GM19025 (cell line): ENCODE measurements around the gene YIPF5.

Experiments used
- ATAC-seq: cut with Tn5 transposase; IDR thresholded peaks from one replicate; pipeline ENCODE4 v1.9.1; 2021; ENCODE audit warnings: mild to moderate bottlenecking, low read depth, moderate library complexity; ENCODE audit not compliant: unreplicated experiment

Gene YIPF5

GRCh38 chr5:144170276-144171024, at the start of gene YIPF5, which contains the start of gene KCTD16:
YIPF5 (minus strand) TSS chr5:144170659; CDS start chr5:144169955, 704 bp downstream.
KCTD16 (plus strand) TSS chr5:144170873.
- ATAC-seq: peak; percentile 99

GRCh38 chr5:144219869-144220268, 49.4 kb upstream of the YIPF5 start:
- no peak for ATAC-seq

GRCh38 chr5:144210655-144211054, 40.2 kb upstream of the YIPF5 start:
- no peak for ATAC-seq

- no peak for ATAC-seq
These were observed 38.9 kb upstream of the YIPF5 start for GRCh38 chr5:144209361-144209760.

- ATAC-seq: no peak
These were observed 37.5 kb upstream of the YIPF5 start for GRCh38 chr5:144207875-144208444.

GRCh38 chr5:144206141-144206540, 35.7 kb upstream of the YIPF5 start:
- ATAC-seq: no peak

GRCh38 chr5:144205141-144205551, 34.7 kb upstream of the YIPF5 start:
- no peak for ATAC-seq

- no peak for ATAC-seq
These were observed 33.5 kb upstream of the YIPF5 start for GRCh38 chr5:144203750-144204596.

- ATAC-seq: no peak
These were observed 32.3 kb upstream of the YIPF5 start for GRCh38 chr5:144202726-144203125.

- no peak for ATAC-seq
These were observed 31.6 kb upstream of the YIPF5 start for GRCh38 chr5:144202072-144202471.

GRCh38 chr5:144201588-144201987, 31.1 kb upstream of the YIPF5 start:
- no peak for ATAC-seq

- no peak for ATAC-seq
These were observed 27.9 kb upstream of the YIPF5 start for GRCh38 chr5:144198386-144198785.

GRCh38 chr5:144196612-144197011, 26.2 kb upstream of the YIPF5 start:
- no peak for ATAC-seq

- ATAC-seq: no peak
These were observed 25.0 kb upstream of the YIPF5 start for GRCh38 chr5:144195448-144195847.

- no peak for ATAC-seq
These were observed 23.7 kb upstream of the YIPF5 start for GRCh38 chr5:144194144-144194543.

GRCh38 chr5:144192661-144193060, 22.2 kb upstream of the YIPF5 start:
- ATAC-seq: no peak

GRCh38 chr5:144191998-144192397, 21.5 kb upstream of the YIPF5 start:
- ATAC-seq: peak; percentile 86

GRCh38 chr5:144191531-144191930, 21.1 kb upstream of the YIPF5 start:
- no peak for ATAC-seq

- peak; percentile 28 for ATAC-seq
These were observed 19.5 kb upstream of the YIPF5 start for GRCh38 chr5:144189800-144190429.

- peak; percentile 60 for ATAC-seq
These were observed 17.3 kb upstream of the YIPF5 start for GRCh38 chr5:144187699-144188294.
